Neural crest cell (in vitro differentiated cells): ENCODE measurements around the gene NUCKS1. TPM values are rescaled to one million over a fixed set of nuclear protein-coding genes. Genes with fewer than 3 reads are reported as not detected.

Experiments used
- DNase-seq: peaks from one replicate; pipeline ENCODE4 v3.0.0; 2021; ENCODE audit warnings: low read depth, mixed read lengths, low spot score
- H3K27ac Mint-ChIP-seq: one replicate; pipeline ENCODE4 v1.8.0; 2021; ENCODE audit warnings: mild to moderate bottlenecking, mixed read lengths; ENCODE audit not compliant: unreplicated experiment
- H3K27me3 Mint-ChIP-seq: 2 replicates; pipeline ENCODE4 v1.8.0; 2021; ENCODE audit warnings: low read depth, mild to moderate bottlenecking, mixed read lengths
- H3K36me3 Mint-ChIP-seq: 2 replicates; pipeline ENCODE4 v1.8.0; 2021; ENCODE audit warnings: low read depth, mild to moderate bottlenecking, mixed read lengths
- H3K4me1 Mint-ChIP-seq: 2 replicates; pipeline ENCODE4 v1.8.0; 2021; ENCODE audit warnings: mixed read lengths
- H3K4me3 Mint-ChIP-seq: one replicate; pipeline ENCODE4 v1.8.0; 2021; ENCODE audit warnings: mild to moderate bottlenecking, mixed read lengths
- H3K9me3 Mint-ChIP-seq: 2 replicates; pipeline ENCODE4 v1.8.0; 2021; ENCODE audit warnings: mixed read lengths
- CTCF ChIP-seq: fragments of 200-600 bp; sonication (generic); conservative IDR thresholded peaks from 2 replicates; pipeline ENCODE4 v1.5.0; 2021; ENCODE audit warnings: antibody characterized with exemption, mild to moderate bottlenecking
- total RNA-seq: library from RNA; stranded (reverse); gene quantifications from 2 replicates; pipeline ENCODE4 v1.2.1, GENCODE V29; 2021

The NUCKS1 gene
- total RNA-seq, 1 donor from 2014 or later, result 440 TPM

- Mint-ChIP-seq H3K4me1 (peaks cover 65% of the 10 kb centered on the region), H3K27ac (no peak overlapping the region), H3K27me3 (no peaks in the 10 kb centered on the region)
These were observed 73.4 kb downstream of the NUCKS1 start for GRCh38 chr1:205676597-205676996.

GRCh38 chr1:205676002-205676401 is 74.0 kb downstream of the NUCKS1 start:
- Mint-ChIP-seq H3K36me3 (no peaks in the 10 kb centered on the region), H3K4me3 (peak overlapping the region; percentile 54), H3K9me3 (no peaks in the 10 kb centered on the region), H3K27me3 (no peaks in the 10 kb centered on the region), H3K27ac (no peak overlapping the region), H3K4me1 (peaks cover 66% of the 10 kb centered on the region)
- TF ChIP-seq CTCF, result no peak
- DNase-seq, result no peak

More at GRCh38 chr1:205676597-205676996, 73.4 kb downstream of the NUCKS1 start:
- Mint-ChIP-seq H3K4me3 (peak overlapping the region; percentile 75), H3K36me3 (no peaks in the 10 kb centered on the region), H3K9me3 (no peaks in the 10 kb centered on the region)
- no peak for TF ChIP-seq CTCF
- no peak for DNase-seq

- H3K27me3 Mint-ChIP-seq, result no peaks in the 10 kb centered on the region
- peaks cover 69% of the 10 kb centered on the region for H3K4me1 Mint-ChIP-seq
- no peak for TF ChIP-seq CTCF
- H3K36me3 Mint-ChIP-seq, result no peaks in the 10 kb centered on the region
- H3K9me3 Mint-ChIP-seq, result no peaks in the 10 kb centered on the region
- no peak overlapping the region for H3K27ac Mint-ChIP-seq
- no peak overlapping the region for H3K4me3 Mint-ChIP-seq
- DNase-seq, result no peak
These were observed 74.7 kb downstream of the NUCKS1 start for GRCh38 chr1:205675247-205675646.

GRCh38 chr1:205672970-205673369 is 77.0 kb downstream of the NUCKS1 start:
- Mint-ChIP-seq H3K27me3 (no peaks in the 10 kb centered on the region), H3K36me3 (no peaks in the 10 kb centered on the region), H3K27ac (no peak overlapping the region), H3K4me1 (peaks cover 77% of the 10 kb centered on the region), H3K9me3 (no peaks in the 10 kb centered on the region), H3K4me3 (peak overlapping the region; percentile 25)
- DNase-seq, result no peak
- TF ChIP-seq CTCF, result no peak

- peaks cover 80% of the 10 kb centered on the region for H3K4me1 Mint-ChIP-seq
- no peak overlapping the region for H3K27ac Mint-ChIP-seq
- DNase-seq, result no peak
- TF ChIP-seq CTCF, result no peak
- no peaks in the 10 kb centered on the region for H3K36me3 Mint-ChIP-seq
- H3K9me3 Mint-ChIP-seq, result no peaks in the 10 kb centered on the region
- no peaks in the 10 kb centered on the region for H3K27me3 Mint-ChIP-seq
- peak overlapping the region; percentile 62 for H3K4me3 Mint-ChIP-seq
These were observed 77.5 kb downstream of the NUCKS1 start for GRCh38 chr1:205672395-205672889.
